Neuronal stem cell (in vitro differentiated cells): Measurements from ENCODE around the gene CTNNBIP1.

Experiments used
- DNase-seq: peaks from one replicate; pipeline ENCODE4 v3.0.0-alpha.2; 2013; ENCODE audit warnings: low spot score
- H2AFZ ChIP-seq: one replicate; pipeline ENCODE4 v1.6.1; 2013; ENCODE audit warnings: mild to moderate bottlenecking, low read length, inconsistent platforms
- H2AK5ac ChIP-seq: 2 replicates; pipeline ENCODE4 v1.6.1; 2013; ENCODE audit warnings: low read depth, mild to moderate bottlenecking, inconsistent platforms, low read length, moderate library complexity, mixed read lengths
- H2BK120ac ChIP-seq: 2 replicates; pipeline ENCODE4 v1.6.1; 2013; ENCODE audit warnings: low read depth, mild to moderate bottlenecking, inconsistent platforms, low read length, moderate library complexity, mixed read lengths
- H2BK12ac ChIP-seq: one replicate; pipeline ENCODE4 v1.6.1; 2013; ENCODE audit warnings: low read length, inconsistent platforms
- H2BK15ac ChIP-seq: 2 replicates; pipeline ENCODE4 v1.6.1; 2013; ENCODE audit warnings: mild to moderate bottlenecking, low read length, inconsistent platforms, mixed read lengths
- H2BK5ac ChIP-seq: one replicate; pipeline ENCODE4 v1.6.1; 2013; ENCODE audit warnings: inconsistent platforms, mild to moderate bottlenecking, low read length, moderate library complexity
- H3K14ac ChIP-seq: one replicate; pipeline ENCODE4 v1.6.1; 2013; ENCODE audit warnings: low read length, inconsistent platforms
- H3K18ac ChIP-seq: 2 replicates; pipeline ENCODE4 v1.6.1; 2013; ENCODE audit warnings: low read length, inconsistent platforms
- H3K23ac ChIP-seq: 2 replicates; pipeline ENCODE4 v1.6.1; 2013; ENCODE audit warnings: low read depth, mild to moderate bottlenecking, mixed read lengths, low read length, inconsistent platforms; ENCODE audit not compliant: poor library complexity
- H3K27ac ChIP-seq: replicated peaks from 3 replicates; pipeline ENCODE4 v1.5.1; 2013; ENCODE audit warnings: low read length, inconsistent platforms
- H3K27me3 ChIP-seq, 3 experiments: 2 replicates each; pipeline ENCODE4 v1.6.1; 2013; ENCODE audit warnings: low read length in 3 of 3, mild to moderate bottlenecking in 2 of 3, inconsistent platforms in 1 of 3, low read depth in 1 of 3, mixed read lengths in 1 of 3, moderate library complexity in 1 of 3; ENCODE audit not compliant: control insufficient read depth in 3 of 3, insufficient read depth in 3 of 3
- H3K36me3 ChIP-seq, 2 donors: replicated peaks in 1 of 2; 2 replicates each; pipeline ENCODE4 v1.6.1; 2013; ENCODE audit warnings: low read length in 2 of 2; ENCODE audit not compliant: control insufficient read depth in 2 of 2, insufficient read depth in 2 of 2
- H3K4ac ChIP-seq: 2 replicates; pipeline ENCODE4 v1.6.1; 2013; ENCODE audit warnings: inconsistent platforms, mild to moderate bottlenecking, low read length, moderate library complexity
- H3K4me1 ChIP-seq, 2 donors: 1 replicate in 1 of 2; 2 replicates in 1 of 2; pipeline ENCODE4 v1.6.1; 2013; ENCODE audit warnings: low read length in 2 of 2, low read depth in 1 of 2; ENCODE audit not compliant: control insufficient read depth in 2 of 2, insufficient read depth in 1 of 2
- H3K4me2 ChIP-seq: one replicate; pipeline ENCODE4 v1.6.1; 2013; ENCODE audit warnings: mild to moderate bottlenecking, low read length, inconsistent platforms; ENCODE audit not compliant: insufficient read depth, poor library complexity, severe bottlenecking
- H3K4me3 ChIP-seq, 2 donors: 2 replicates each; pipeline ENCODE4 v1.5.1; 2013; ENCODE audit warnings: low read length in 2 of 2, mild to moderate bottlenecking in 2 of 2, inconsistent platforms in 1 of 2, moderate library complexity in 1 of 2
- H3K79me1 ChIP-seq: one replicate; pipeline ENCODE4 v1.6.1; 2013; ENCODE audit warnings: low read depth, mild to moderate bottlenecking, inconsistent platforms, low read length, moderate library complexity
- H3K9ac ChIP-seq: one replicate; pipeline ENCODE4 v1.6.1; 2013; ENCODE audit warnings: mild to moderate bottlenecking, low read depth, low read length, inconsistent platforms; ENCODE audit not compliant: poor library complexity
- H3K9me3 ChIP-seq, 2 donors: replicated peaks in 1 of 2; 2 replicates each; pipeline versions ENCODE3 to v1.6.1; 2013; ENCODE audit warnings: low read length in 2 of 2, mild to moderate bottlenecking in 2 of 2, inconsistent platforms in 1 of 2, low read depth in 1 of 2, mixed read lengths in 1 of 2, moderate library complexity in 1 of 2; ENCODE audit not compliant: control insufficient read depth in 2 of 2, insufficient read depth in 1 of 2
- H4K8ac ChIP-seq: one replicate; pipeline ENCODE4 v1.6.1; 2013; ENCODE audit warnings: low read depth, mild to moderate bottlenecking, inconsistent platforms, low read length, moderate library complexity
- H4K91ac ChIP-seq: one replicate; pipeline ENCODE4 v1.6.1; 2013; ENCODE audit warnings: low read length, low read depth, mild to moderate bottlenecking, inconsistent platforms; ENCODE audit not compliant: poor library complexity
- WGBS, 2 donors: extraction: QIAGEN DNeasy Blood & Tissue Kit; methylation state at CpG; one replicate each; pipeline ENCODE4 v1.1.7; 2013; ENCODE audit warnings: missing lambda C conversion rate in 2 of 2, mixed read lengths in 1 of 2; ENCODE audit not compliant: insufficient read length in 2 of 2, insufficient replicate concordance in 1 of 2; ENCODE audit errors: extremely low coverage in 2 of 2; 5-methylcytosine and 5-hydroxymethylcytosine counted together

Gene CTNNBIP1

DNA sequence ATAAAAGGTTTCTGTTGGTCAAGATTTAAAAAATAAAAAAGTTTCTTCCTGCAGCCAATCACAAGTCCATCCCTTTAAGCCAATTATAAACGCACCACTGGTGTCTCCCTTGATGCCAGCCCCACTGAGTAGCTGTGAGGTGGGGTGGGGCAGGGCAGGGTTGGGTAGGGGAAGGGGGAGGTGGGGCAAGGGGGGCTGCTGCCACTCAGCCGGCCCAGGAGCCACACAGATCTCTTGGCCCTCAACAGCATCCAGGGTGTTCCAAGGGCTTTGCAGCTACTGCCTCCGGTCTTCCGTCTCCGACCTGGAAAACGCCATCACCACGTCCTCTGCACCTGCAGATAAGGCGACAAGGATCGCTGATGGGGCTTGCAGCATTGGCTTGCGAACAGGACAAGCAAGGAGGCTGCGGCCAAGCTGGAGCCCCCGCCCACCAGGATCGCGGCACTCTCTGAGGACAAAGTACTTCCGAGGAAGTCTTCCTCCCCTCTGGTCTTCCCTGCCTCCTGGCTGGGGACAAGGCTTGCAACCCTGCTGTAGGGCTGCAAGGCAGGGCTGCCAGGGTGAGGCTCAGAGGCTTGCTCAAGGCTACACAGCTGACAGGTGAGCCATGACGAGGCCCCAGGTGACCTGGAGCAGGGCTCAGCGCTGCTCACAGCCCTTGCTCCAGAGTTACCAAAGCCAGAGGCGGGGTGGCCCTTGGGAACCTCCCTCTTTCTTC is 59.5 kb downstream of the CTNNBIP1 start:
- Histone ChIP-seq H3K27me3 (no peaks in the 10 kb centered on the region), H4K8ac (no peak overlapping the region), H2AFZ (no peak overlapping the region), H3K9ac (peak overlapping the region; percentile 32), H2BK5ac (no peak overlapping the region), H3K36me3 (peaks cover 8 to 15% of the 10 kb centered on the region in 2 donors), H3K79me1 (no peaks in the 10 kb centered on the region), H3K4me3 (peak overlapping the region in 1 of 2 donors; percentile 29), H4K91ac (no peak overlapping the region), H3K4ac (no peak overlapping the region), H3K18ac (peak overlapping the region; percentile 12), H3K27ac (peak overlapping the region; percentile 15), H3K4me1 (peaks cover 0 to 15% of the 10 kb centered on the region in 2 donors), H3K9me3 (no peaks in the 10 kb centered on the region), H3K4me2 (no peak overlapping the region), H3K14ac (peak overlapping the region; percentile 39), H3K23ac (peak overlapping the region; percentile 95), H2BK120ac (no peak overlapping the region), H2BK12ac (no peak overlapping the region), H2BK15ac (no peak overlapping the region), H2AK5ac (peak overlapping the region; percentile 33)
- WGBS, 2 donors, result no CpG with 5 or more reads among the region's 18 CpGs
- no peak for DNase-seq

DNA sequence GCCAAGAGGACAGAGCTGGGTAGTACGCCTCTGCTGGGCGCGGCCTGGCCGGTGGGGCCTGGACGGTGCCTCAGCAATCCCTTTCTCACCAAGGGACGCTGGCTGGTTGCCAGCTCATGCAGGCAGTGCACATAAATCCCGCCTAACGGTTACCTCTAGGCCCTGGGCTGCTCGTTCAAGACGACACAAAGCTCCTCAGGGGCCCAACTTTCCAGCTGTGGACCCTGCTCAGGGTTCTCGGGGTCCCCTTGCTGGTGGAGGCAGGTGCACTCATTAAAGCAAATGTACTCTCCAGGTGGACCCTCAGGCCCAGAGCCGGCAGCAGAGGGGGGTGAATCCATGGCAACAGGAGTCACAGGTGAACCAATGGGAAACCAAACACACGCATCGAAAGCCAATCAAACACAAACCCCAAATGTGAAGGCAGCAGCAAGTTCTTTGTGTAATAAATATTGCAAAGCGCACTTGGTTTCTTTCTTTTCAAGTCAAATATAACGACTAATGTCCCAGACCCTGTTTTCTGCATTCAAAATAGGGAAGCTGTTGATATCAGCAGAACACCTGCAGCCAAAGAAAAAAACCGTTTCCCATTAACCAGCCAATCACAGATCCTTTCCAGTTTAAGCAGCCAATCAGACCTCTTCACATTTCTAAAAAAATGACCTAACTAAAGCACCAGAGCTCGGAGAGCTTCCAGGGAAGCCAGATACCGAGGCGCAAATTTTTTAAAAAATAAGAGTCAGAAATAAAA is 60.2 kb downstream of the CTNNBIP1 start:
- H3K27ac ChIP-seq, result no peak overlapping the region
- H2BK120ac ChIP-seq, result no peak overlapping the region
- H2BK15ac ChIP-seq, result no peak overlapping the region
- no peak overlapping the region for H3K14ac ChIP-seq
- no peak overlapping the region for H4K91ac ChIP-seq
- H3K4ac ChIP-seq, result no peak overlapping the region
- no peaks in the 10 kb centered on the region for H3K27me3 ChIP-seq
- no peak overlapping the region for H4K8ac ChIP-seq
- no peaks in the 10 kb centered on the region for H3K9me3 ChIP-seq
- H3K36me3 ChIP-seq, result peaks cover 5 to 10% of the 10 kb centered on the region in 2 donors
- H2AK5ac ChIP-seq, result no peak overlapping the region
- H3K18ac ChIP-seq, result no peak overlapping the region
- H2AFZ ChIP-seq, result no peak overlapping the region
- no peak for DNase-seq
- no peak overlapping the region for H2BK5ac ChIP-seq
- no CpG with 5 or more reads among the region's 20 CpGs for WGBS, 2 donors
- H3K4me3 ChIP-seq, result no peak overlapping the region
- no peak overlapping the region for H3K4me2 ChIP-seq
- peaks cover 0 to 15% of the 10 kb centered on the region in 2 donors for H3K4me1 ChIP-seq
- H2BK12ac ChIP-seq, result no peak overlapping the region
- no peaks in the 10 kb centered on the region for H3K79me1 ChIP-seq
- no peak overlapping the region for H3K23ac ChIP-seq
- H3K9ac ChIP-seq, result peak overlapping the region; percentile 17

DNA sequence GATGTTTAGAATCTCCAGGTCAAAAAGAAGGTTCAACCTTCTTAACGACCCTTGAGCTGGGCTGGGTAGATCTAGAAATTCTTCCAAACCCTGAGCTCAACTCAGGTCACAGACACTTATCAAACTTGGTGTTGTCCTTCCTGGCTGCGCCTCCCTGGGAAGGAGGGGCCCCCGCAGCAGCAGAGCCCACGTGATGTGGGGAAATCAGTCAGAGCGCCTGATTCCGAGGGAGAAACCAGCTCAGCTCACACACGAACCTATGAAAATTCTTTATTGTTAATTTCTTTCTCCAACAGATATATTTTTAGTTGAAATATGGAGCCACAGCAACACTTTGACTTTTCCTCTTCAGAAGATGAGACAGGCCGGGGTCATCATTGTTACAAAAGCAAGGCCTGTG is 62.0 kb downstream of the CTNNBIP1 start:
- no peak overlapping the region for H3K4me2 ChIP-seq
- H2AK5ac ChIP-seq, result no peak overlapping the region
- H3K14ac ChIP-seq, result no peak overlapping the region
- H2BK120ac ChIP-seq, result no peak overlapping the region
- no peak overlapping the region for H3K23ac ChIP-seq
- no peak overlapping the region for H3K4ac ChIP-seq
- no peak overlapping the region for H3K9ac ChIP-seq
- DNase-seq, result no peak
- H3K27ac ChIP-seq, result no peak overlapping the region
- WGBS, 2 donors, result no CpG with 5 or more reads among the region's 8 CpGs
- peaks cover 0 to 18% of the 10 kb centered on the region in 2 donors for H3K4me1 ChIP-seq
- H4K8ac ChIP-seq, result no peak overlapping the region
- no peak overlapping the region for H2BK12ac ChIP-seq
- no peak overlapping the region for H2BK15ac ChIP-seq
- H3K4me3 ChIP-seq, result no peak overlapping the region
- no peak overlapping the region for H4K91ac ChIP-seq
- H3K18ac ChIP-seq, result no peak overlapping the region
- no peaks in the 10 kb centered on the region for H3K27me3 ChIP-seq
- H2AFZ ChIP-seq, result no peak overlapping the region
- no peak overlapping the region for H2BK5ac ChIP-seq
- H3K79me1 ChIP-seq, result no peaks in the 10 kb centered on the region
- peaks cover under 1 to 3% of the 10 kb centered on the region in 2 donors for H3K36me3 ChIP-seq
- H3K9me3 ChIP-seq, result no peaks in the 10 kb centered on the region

DNA sequence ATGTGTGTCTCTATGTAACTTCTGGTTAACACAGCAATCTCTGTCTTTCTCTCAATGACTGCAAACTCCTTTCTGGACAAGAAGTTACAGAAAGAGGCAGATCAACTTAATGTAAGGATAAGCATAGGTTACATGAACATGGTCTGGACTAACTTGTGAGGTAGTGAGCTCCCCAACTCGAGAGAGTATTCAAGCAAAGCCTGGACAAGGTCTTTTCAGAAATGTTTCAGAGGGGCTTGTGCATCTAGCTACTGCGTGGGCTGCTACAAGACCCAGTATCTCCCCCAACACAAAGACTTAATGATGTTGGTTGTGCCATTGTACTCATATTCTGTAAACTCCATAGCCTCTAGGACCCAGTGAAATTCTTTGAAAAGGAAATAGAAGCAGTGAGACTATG is 62.8 kb downstream of the CTNNBIP1 start:
- Histone ChIP-seq H2BK15ac (no peak overlapping the region), H2AFZ (no peak overlapping the region), H3K36me3 (peaks cover 0 to 3% of the 10 kb centered on the region in 2 donors), H2BK12ac (no peak overlapping the region), H4K91ac (no peak overlapping the region), H2AK5ac (no peak overlapping the region), H3K4me1 (peaks cover 0 to 18% of the 10 kb centered on the region in 2 donors), H3K27me3 (no peaks in the 10 kb centered on the region), H3K27ac (no peak overlapping the region), H3K79me1 (no peaks in the 10 kb centered on the region), H3K18ac (no peak overlapping the region), H3K4me2 (no peak overlapping the region), H2BK5ac (no peak overlapping the region), H3K23ac (no peak overlapping the region), H3K9ac (no peak overlapping the region), H3K14ac (no peak overlapping the region), H3K4me3 (no peak overlapping the region), H3K4ac (no peak overlapping the region), H4K8ac (no peak overlapping the region), H2BK120ac (no peak overlapping the region), H3K9me3 (no peaks in the 10 kb centered on the region)
- WGBS, 2 donors, result no CpG with 5 or more reads among the region's 2 CpGs
- no peak for DNase-seq
